ENCODE measurements around the gene XRN2.
"Not testable (repeated sequence)": the region's sequence is repeated elsewhere in the genome, so short reads cannot be mapped to it uniquely, and the experiment has no call there.

XRN2 gene

DNA sequence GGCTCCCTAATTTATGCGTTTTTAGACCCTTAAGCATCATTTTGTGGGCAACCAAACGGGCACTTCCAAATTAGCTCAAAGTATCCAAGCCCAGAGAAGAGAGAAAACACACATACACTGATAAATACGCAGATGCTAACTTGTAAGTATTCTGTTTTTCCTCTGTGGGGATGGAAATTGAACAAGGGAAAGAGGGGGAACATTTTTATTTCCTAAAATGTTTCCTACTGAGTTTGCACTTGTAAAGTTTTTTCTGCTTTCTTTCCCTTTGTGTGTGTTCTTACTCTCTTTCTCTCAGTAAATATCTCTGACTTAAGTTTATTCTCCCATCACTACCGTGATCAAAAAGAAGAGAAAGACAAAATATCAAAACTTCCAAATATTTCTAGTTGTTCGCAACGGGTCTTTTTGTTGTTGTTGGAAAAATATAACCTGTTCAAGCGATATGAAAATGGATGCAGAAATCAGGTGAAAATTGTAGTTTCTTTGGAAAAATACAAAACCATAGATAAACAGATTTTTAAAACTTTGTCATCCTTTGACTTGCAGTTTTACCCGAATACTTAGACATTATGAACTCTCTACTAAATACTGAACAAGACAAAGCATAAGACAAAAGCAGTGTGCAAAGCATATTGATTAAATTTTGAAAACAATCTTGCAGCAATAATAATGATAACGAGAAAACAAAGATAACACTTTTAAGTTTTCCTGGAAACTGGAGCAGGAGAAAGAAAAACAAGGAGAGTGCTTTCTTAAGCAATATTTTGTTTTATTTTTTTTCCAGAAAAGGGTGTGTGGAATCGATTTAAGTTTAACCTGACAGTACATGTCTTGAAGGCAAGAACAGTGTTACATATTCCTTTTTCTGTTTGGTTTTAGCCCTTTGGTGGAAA lies 95.2 kb downstream of the XRN2 start:
- TF ChIP-seq, protein P1, sequence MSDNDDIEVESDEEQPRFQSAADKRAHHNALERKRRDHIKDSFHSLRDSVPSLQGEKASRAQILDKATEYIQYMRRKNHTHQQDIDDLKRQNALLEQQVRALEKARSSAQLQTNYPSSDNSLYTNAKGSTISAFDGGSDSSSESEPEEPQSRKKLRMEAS (IDR thresholded peaks at IDR 0.05; ENCODE audit: low read depth, low read length): no peak
- TF ChIP-seq CTCF (IDR thresholded peaks at IDR 0.05; ENCODE audit: low read depth, low read length) (no peak), POLR2A (IDR thresholded peaks at IDR 0.05; ENCODE audit: extremely low read depth, insufficient read length) (no peak), MYC (IDR thresholded peaks at IDR 0.05; ENCODE audit: low read depth, low read length) (no peak)
- DNase-seq (ENCODE audit: low read depth): no peak
- H3K4me3 ChIP-seq (ENCODE audit: low read depth, low read length): no peak overlapping the region

DNA sequence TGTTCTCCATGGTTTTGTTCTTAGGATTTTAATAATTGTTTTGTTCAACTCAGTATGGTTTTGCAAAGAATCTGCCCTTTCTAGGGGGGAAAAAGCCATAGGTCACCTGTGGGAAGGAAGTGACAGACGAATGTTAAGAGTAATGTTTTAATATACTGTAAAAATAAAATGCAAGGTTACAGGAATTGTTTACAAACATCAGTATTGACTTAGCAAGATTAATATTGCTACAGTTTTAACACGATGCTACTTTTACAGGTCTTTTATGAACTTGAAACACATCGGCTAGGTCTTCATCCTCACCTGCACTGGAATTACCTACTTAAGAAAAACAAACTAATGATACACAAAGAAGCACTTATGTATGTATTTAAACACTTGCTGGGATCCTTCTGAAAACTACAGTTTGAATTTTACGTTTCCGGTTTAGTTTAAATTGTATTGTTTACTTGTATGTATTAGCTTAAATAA lies 95.9 kb downstream of the XRN2 start:
- no peak for DNase-seq (ENCODE audit: low read depth)
- TF ChIP-seq MYC (IDR thresholded peaks at IDR 0.05; ENCODE audit: low read depth, low read length) (no peak), CTCF (IDR thresholded peaks at IDR 0.05; ENCODE audit: low read depth, low read length) (no peak), POLR2A (IDR thresholded peaks at IDR 0.05; ENCODE audit: extremely low read depth, insufficient read length) (no peak)
- TF ChIP-seq, protein P1 (IDR thresholded peaks at IDR 0.05; ENCODE audit: low read depth, low read length): no peak

GRCh38 chr20:21411725-21412124 lies 108.6 kb downstream of the XRN2 start:
- DNase-seq (ENCODE audit: low read depth): no peak
- H3K4me3 ChIP-seq (ENCODE audit: low read depth, low read length): no peak overlapping the region
- no peak for TF ChIP-seq MYC (IDR thresholded peaks at IDR 0.05; ENCODE audit: low read depth, low read length)
- no peak for TF ChIP-seq POLR2A (IDR thresholded peaks at IDR 0.05; ENCODE audit: extremely low read depth, insufficient read length)
- TF ChIP-seq CTCF (IDR thresholded peaks at IDR 0.05; ENCODE audit: low read depth, low read length): no peak
- TF ChIP-seq, protein P1 (IDR thresholded peaks at IDR 0.05; ENCODE audit: low read depth, low read length): no peak

More for the DNA sequence above, 95.9 kb downstream of the XRN2 start:
- no peak overlapping the region for H3K4me3 ChIP-seq (ENCODE audit: low read depth, low read length)

DNA sequence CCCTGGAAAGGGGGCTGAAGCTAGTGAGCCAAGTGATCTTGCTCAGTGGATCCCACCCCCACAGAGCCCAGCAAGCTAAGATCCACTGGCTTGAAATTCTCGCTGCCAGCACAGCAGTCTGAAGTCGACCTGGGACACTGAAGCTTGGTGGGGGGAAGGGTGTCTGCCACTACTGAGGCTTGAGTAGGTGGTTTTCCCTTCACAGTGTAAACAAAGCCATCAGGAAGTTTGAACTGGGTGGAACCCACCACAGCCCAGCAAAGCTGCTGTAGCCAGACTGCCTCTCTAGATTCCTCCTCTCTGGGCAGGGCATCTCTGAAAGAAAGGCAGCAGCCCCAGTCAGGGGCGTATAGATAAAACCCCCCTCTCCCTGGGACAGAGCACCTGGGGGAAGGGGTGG lies 110.9 kb downstream of the XRN2 start:
- DNase-seq (ENCODE audit: low read depth): not testable (repeated sequence)

GRCh38 chr20:21419147-21419546 lies 116.0 kb downstream of the XRN2 start:
- not testable (repeated sequence) for DNase-seq (ENCODE audit: low read depth); H3K4me3 ChIP-seq (ENCODE audit: low read depth, low read length)

More for the DNA sequence above, 110.9 kb downstream of the XRN2 start:
- H3K4me3 ChIP-seq (ENCODE audit: low read depth, low read length): not testable (repeated sequence)

DNA sequence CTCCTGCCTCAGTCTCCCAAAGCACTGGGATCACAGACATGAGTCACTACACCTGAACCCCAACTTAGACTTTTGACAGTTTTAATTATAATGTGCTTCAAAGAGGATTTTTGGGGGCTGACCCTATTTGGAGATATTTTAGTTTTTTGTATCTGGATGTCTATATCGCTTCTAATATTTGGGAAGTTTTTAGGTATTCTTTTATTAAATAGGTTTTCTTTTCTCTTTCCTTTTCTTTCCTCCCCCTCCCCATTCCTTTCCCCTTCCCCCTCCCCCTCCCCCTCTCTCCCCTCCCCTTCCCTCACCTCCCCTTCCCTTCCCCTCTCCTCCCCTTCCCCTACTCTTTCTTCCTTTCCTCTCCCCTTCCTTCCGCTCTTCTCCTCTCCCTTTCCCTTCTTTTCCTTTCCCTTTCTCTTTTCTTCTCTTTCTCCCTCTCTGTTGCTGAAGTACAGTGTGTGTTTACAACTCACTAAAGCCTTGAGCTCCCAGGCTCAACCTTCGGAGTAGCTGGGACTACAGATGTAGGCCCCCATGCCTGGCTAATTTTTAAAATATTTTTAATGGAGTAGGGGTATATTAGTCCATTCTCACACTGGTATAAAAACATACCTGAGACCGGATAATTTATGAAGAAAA lies 118.6 kb downstream of the XRN2 start:
- no peak for DNase-seq (ENCODE audit: low read depth)
- TF ChIP-seq POLR2A (IDR thresholded peaks at IDR 0.05; ENCODE audit: extremely low read depth, insufficient read length) (no peak), CTCF (IDR thresholded peaks at IDR 0.05; ENCODE audit: low read depth, low read length) (no peak)
- H3K4me3 ChIP-seq (ENCODE audit: low read depth, low read length): no peak overlapping the region

DNA sequence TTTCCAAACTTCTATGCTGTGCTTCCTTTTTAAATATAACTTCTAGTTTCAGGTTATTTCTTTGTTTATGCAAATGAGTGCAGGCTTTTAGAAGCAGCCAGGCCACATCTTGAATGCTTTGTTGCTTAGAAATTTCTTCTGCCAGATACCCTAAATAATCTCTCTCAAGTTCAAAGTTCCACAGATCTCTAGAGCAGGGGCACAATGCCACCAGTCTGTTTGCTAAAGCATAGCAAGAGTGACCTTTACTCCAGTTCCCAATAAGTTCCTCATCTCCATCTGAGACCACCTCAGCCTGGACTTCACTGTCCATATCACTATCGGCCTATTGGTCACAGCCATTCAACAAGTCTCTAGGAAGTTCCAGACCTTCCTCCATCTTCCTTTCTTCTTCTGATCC lies 120.6 kb downstream of the XRN2 start:
- not testable (repeated sequence) for DNase-seq (ENCODE audit: low read depth); H3K4me3 ChIP-seq (ENCODE audit: low read depth, low read length)

Data from NB4 (cell line).